Measurements from ENCODE around the gene PPP1R37. TPM values are rescaled to one million over a fixed set of nuclear protein-coding genes. Genes with fewer than 3 reads are reported as not detected.

The PPP1R37 gene
- total RNA-seq, 1 experiment from 2014 or later = 20.4 TPM

DNA sequence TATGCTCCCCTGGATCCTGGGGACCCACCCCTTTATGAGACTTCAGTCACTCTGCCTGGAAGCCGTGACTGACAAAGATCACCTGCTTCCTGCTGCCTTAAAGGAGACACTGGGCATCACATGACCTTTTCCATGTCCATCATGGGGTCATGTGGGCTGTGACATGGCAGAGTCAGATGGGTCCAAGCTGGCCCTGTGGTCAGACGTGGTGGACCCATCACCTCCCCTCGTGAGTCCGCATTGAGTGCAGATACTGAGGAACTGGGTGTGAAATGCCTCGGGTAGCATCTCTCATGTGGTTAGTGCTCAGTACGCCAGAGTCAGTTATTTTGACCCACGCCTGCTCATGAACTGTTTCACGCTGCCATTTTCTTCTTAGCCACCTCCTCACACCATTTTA, 40.7 kb downstream of the PPP1R37 start:
- ChIA-PET CTCF (no interaction called here), POLR2A (no interaction called here)
- no peak overlapping the region for H3K4me3 ChIP-seq (ENCODE audit: low read depth in 2 of 2, low read length in 2 of 2)
- no peaks in the 10 kb centered on the region for H3K27me3 ChIP-seq (ENCODE audit: control insufficient read depth, insufficient read depth, low read length)
- H3K27ac ChIP-seq (ENCODE audit: low read length) = no peak overlapping the region
- ATAC-seq (no peak), DNase-seq (ENCODE audit: low read depth, low spot score) (no peak)
- TF ChIP-seq, protein P1, sequence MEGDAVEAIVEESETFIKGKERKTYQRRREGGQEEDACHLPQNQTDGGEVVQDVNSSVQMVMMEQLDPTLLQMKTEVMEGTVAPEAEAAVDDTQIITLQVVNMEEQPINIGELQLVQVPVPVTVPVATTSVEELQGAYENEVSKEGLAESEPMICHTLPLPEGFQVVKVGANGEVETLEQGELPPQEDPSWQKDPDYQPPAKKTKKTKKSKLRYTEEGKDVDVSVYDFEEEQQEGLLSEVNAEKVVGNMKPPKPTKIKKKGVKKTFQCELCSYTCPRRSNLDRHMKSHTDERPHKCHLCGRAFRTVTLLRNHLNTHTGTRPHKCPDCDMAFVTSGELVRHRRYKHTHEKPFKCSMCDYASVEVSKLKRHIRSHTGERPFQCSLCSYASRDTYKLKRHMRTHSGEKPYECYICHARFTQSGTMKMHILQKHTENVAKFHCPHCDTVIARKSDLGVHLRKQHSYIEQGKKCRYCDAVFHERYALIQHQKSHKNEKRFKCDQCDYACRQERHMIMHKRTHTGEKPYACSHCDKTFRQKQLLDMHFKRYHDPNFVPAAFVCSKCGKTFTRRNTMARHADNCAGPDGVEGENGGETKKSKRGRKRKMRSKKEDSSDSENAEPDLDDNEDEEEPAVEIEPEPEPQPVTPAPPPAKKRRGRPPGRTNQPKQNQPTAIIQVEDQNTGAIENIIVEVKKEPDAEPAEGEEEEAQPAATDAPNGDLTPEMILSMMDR (IDR thresholded peaks at IDR 0.05) = no peak
- TF ChIP-seq TCF7L2 (IDR thresholded peaks at IDR 0.05; ENCODE audit: low read depth, low read length) (no peak), SIN3A (IDR thresholded peaks at IDR 0.05; ENCODE audit: borderline replicate concordance, insufficient read depth, low read depth, low read length) (no peak), POLR2AphosphoS5 (IDR thresholded peaks at IDR 0.05; ENCODE audit: low read depth, low read length) (no peak)
- TF ChIP-seq, protein P2, sequence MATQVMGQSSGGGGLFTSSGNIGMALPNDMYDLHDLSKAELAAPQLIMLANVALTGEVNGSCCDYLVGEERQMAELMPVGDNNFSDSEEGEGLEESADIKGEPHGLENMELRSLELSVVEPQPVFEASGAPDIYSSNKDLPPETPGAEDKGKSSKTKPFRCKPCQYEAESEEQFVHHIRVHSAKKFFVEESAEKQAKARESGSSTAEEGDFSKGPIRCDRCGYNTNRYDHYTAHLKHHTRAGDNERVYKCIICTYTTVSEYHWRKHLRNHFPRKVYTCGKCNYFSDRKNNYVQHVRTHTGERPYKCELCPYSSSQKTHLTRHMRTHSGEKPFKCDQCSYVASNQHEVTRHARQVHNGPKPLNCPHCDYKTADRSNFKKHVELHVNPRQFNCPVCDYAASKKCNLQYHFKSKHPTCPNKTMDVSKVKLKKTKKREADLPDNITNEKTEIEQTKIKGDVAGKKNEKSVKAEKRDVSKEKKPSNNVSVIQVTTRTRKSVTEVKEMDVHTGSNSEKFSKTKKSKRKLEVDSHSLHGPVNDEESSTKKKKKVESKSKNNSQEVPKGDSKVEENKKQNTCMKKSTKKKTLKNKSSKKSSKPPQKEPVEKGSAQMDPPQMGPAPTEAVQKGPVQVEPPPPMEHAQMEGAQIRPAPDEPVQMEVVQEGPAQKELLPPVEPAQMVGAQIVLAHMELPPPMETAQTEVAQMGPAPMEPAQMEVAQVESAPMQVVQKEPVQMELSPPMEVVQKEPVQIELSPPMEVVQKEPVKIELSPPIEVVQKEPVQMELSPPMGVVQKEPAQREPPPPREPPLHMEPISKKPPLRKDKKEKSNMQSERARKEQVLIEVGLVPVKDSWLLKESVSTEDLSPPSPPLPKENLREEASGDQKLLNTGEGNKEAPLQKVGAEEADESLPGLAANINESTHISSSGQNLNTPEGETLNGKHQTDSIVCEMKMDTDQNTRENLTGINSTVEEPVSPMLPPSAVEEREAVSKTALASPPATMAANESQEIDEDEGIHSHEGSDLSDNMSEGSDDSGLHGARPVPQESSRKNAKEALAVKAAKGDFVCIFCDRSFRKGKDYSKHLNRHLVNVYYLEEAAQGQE (IDR thresholded peaks at IDR 0.05; ENCODE audit: insufficient read depth in 1 of 2, low read depth in 2 of 2, low read length in 1 of 2) = no peak
- in situ Hi-C loops (cut with HindIII; ENCODE audit: low pct_unique_long_range_greater_than_20kb, low sequenced_read_pairs) = no loop called here
- intact Hi-C loops (cut with micrococcal nuclease; ENCODE audit: unreplicated experiment) = no loop called here
- H3K9me3 ChIP-seq (ENCODE audit: control insufficient read depth, insufficient read depth, low read depth, low read length) = no peaks in the 10 kb centered on the region
- H3K36me3 ChIP-seq (ENCODE audit: control insufficient read depth, insufficient read depth, low read length) = no peaks in the 10 kb centered on the region
- no peaks in the 10 kb centered on the region for H3K4me1 ChIP-seq (ENCODE audit: control insufficient read depth, insufficient read depth, low read length)
- BruUV-seq (replicated peaks) = no TSS peak

DNA sequence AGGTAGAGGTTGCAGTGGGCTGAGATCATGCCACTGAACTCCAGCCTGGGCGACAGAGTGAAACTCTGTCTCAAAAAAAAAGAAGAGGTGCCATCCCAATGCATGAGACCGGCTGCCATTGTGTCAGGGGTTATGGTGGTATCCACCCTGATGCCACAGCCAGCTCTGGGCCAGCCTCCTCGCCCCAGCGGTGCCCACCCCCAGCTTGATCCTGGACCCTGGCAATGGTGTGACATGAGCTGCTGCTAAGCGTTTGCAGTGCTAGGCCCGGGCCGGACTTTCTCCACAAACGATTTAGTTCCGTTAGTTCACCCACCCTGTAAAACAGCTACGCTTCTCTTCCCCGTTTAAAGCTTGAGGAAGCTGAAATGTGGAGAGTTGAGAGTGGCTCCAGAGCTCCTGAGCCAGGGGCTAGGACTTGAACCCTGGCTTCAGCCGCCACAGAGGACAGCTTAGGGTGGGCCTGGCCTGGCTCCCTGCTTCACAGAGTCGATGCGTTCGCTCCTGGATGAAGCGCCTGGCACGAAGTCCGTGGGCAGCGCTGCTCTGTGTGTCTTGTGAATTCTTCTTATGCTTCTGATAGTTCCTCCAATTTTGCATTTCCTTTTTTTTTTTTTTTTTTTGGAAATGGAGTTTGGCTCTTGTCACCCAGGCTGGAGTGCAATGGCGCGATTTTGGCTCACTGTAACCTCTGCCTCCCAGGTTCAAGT, 42.4 kb downstream of the PPP1R37 start:
- BruUV-seq (replicated peaks) = no TSS peak
- no peak for DNase-seq (ENCODE audit: low read depth, low spot score)
- Histone ChIP-seq H3K27ac (ENCODE audit: low read length) (no peak overlapping the region), H3K4me1 (ENCODE audit: control insufficient read depth, insufficient read depth, low read length) (no peaks in the 10 kb centered on the region), H3K36me3 (ENCODE audit: control insufficient read depth, insufficient read depth, low read length) (no peaks in the 10 kb centered on the region), H3K9me3 (ENCODE audit: control insufficient read depth, insufficient read depth, low read depth, low read length) (no peaks in the 10 kb centered on the region), H3K27me3 (ENCODE audit: control insufficient read depth, insufficient read depth, low read length) (no peaks in the 10 kb centered on the region), H3K4me3 (ENCODE audit: low read depth in 2 of 2, low read length in 2 of 2) (no peak overlapping the region)
- ChIA-PET CTCF (no interaction called here), POLR2A (no interaction called here)
- no peak for ATAC-seq
- TF ChIP-seq, protein P2 (IDR thresholded peaks at IDR 0.05; ENCODE audit: insufficient read depth in 1 of 2, low read depth in 2 of 2, low read length in 1 of 2) = no peak
- TF ChIP-seq SIN3A (IDR thresholded peaks at IDR 0.05; ENCODE audit: borderline replicate concordance, insufficient read depth, low read depth, low read length) = no peak
- TF ChIP-seq POLR2AphosphoS5 (IDR thresholded peaks at IDR 0.05; ENCODE audit: low read depth, low read length) = no peak
- intact Hi-C loops (cut with micrococcal nuclease; ENCODE audit: unreplicated experiment) = no loop called here
- in situ Hi-C loops (cut with HindIII; ENCODE audit: low pct_unique_long_range_greater_than_20kb, low sequenced_read_pairs) = no loop called here
